Inflammatory macrophage treated with lipopolysaccharide for 4 hours (primary cell): Measurements from ENCODE around the gene PRKCA.
A peak's percentile ranks its signal among the peaks of the same experiment; 100 is the strongest.
"Not testable (repeated sequence)": the region's sequence is repeated elsewhere in the genome, so short reads cannot be mapped to it uniquely, and the experiment has no call there.

Source experiments
- DNase-seq: peaks from one replicate; pipeline ENCODE4 v3.0.0-alpha.2; 2020

PRKCA gene

DNA sequence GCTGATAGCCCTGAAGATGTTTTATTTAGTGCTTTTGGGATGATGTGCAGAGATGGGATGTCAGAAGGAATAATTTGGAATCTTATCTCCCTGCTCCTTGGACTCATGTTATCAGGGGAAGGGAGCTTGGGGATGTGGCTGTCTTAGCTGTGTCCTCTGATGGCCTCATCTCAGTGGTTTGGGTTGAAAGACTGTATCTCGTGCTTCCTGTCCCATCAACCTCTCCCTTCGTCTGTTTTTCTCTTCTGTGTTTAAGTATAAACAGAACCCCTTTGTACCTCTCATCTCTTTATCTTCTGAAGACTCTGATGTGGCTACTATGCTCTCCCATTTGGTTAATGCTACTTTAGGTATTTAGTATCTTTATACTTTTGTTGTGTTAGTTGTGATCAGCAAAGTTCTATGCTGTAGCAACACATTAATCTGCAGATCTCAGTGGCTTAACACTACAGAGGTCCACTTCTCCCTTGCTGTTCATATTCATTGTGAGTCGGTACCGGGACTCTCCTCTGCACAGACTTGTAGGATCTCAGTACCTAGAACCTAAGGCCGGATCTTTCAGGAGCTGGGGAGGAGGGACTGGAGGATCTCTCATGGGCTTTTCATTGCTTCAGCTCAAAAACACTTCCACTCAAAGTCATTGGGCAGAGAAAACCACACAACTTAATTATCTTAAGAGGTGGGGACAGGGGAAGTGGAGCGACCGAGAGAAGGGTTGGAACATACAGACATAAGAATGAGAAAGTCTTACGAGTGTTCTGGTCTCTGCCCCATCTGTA lies 28.8 kb downstream of the PRKCA start:
- no peak for DNase-seq

DNA sequence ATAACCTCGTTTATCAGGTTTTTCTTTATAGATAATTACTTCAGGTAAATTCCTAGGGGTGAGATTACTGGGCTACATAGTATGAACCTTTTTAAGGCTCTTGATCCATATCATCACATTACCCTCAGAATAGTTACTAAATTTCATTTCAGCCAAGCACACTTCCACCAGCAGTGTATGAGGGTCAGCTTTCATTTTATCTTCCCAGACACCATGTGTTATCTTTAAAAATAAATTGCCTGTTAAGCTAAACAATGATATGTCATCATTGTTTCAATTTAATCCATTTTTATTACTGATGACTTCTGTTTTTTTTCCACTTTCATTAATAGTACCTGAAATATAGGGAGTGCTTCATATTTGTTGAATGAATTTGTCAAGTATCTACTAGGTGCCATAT lies 33.4 kb downstream of the PRKCA start:
- DNase-seq: no peak

DNA sequence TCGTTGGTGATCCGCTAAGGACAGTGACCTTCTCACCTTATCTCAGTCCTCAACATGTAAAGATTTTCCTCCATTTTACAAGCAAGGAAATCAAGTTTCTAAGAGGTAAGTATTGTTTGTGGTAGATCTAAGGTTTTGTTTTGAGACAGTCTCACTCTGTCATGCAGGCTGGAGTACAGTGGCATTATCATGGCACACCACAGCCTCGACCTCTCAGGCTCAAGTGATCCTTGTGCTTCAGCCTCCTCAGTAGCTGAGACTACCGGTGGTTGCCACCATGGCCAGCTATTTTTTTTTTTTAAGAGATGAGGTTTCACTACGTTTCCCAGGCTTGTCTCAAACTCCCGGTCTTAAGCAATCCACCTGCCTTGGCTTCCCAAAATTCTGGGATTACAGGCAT lies 34.9 kb downstream of the PRKCA start:
- no peak for DNase-seq

DNA sequence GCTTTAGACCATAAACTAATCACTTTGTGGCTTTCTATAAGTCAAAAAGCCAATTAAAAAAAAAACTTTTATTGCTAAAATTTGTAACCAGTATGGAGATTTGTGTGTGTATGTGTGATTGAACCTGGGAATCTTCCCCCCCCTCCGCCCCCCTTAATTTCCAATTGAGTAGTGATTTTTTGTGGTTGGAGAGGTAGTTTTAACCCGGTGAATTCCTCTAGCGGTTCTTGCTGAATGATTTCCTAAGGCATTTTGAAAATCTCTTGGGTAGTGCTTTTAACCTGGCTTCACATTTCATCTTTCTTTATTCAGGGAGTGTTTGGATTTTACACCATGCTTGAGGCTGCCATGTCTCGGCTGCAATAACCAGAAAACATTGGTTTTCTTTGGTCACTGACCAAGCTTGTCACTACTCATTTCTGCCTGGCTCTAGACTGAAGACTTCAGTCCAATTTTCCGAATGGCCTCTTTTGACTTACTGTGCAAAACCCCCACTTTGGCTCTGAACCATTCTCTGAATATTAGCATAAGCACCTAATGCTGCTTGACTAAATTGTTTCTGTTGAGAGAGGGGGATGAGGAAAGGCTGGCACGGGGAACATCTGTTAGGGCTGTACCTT lies 35.6 kb downstream of the PRKCA start:
- no peak for DNase-seq

DNA sequence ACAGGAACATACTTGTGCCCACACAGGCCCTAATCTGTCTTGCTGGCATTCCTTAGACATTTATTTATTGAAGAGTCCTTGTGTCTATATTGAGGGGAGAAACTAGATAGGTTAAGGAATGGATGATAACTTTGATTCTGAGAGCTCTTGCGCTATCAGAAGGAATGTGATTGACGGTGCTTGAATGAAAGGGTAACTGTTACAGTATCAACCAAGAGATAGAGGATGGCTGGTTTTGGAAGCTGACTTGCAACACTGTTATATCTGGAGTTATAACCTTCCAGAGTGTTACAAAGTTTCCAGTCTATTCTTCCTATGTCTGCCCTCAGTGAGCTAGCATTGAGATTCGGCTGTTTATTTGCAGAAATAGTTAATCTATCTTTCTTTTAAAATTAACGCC lies 36.5 kb downstream of the PRKCA start:
- no peak for DNase-seq

DNA sequence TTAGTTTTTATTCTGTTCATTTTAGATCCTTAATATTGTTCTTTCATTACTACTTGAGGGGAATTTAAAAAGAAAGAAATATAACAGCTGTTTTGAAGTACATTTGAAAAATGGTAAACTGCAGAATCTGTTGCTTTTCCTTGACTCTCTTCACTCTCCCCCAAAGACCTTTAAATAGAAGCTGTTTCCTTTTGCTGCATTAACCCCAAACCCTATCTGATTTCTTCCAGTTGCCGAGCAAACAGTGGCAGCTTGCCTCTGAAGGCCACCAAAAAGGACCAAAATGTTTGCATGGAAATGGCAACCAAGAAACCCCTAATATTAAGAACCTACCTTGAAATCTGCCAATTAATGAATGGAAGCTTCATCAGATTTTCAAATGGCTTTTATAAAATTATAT lies 37.1 kb downstream of the PRKCA start:
- no peak for DNase-seq

DNA sequence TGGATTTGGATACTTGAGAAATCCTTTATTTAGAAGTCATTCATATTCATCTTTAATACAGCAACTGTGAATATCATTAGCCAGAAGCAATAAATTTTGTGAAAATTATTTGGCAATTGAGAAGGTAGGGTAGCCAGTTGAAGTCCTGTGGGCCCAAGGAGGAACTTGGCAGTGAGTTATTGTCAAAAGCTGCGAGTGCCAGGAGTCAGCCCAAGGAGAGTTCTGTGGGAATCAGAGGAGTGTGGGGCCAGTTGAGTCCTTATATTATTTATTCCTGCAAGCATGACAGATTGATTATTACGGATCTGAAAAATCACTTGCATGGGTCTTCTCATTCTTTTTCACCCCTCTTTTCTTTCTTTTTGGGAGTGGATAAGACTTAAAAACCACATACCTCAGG lies 38.3 kb downstream of the PRKCA start:
- no peak for DNase-seq

DNA sequence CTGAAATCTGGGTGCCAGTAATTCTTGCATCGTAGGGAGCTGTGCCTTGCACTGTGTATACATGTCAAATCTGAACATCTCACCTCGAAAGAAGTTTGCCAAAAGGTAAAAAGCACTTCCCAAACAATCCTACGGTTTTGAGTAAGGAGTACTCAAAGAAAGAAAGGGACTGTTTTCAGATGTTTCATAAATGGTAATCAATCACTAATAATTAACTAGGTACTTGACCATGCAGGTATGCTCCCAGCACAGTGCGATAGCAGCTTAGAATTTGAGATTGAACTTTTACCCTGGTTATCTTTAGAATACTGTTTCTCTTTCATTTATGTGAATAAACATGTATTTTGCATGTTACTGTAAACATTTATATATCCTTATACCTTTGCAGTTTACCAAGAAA lies 39.0 kb downstream of the PRKCA start:
- no peak for DNase-seq

DNA sequence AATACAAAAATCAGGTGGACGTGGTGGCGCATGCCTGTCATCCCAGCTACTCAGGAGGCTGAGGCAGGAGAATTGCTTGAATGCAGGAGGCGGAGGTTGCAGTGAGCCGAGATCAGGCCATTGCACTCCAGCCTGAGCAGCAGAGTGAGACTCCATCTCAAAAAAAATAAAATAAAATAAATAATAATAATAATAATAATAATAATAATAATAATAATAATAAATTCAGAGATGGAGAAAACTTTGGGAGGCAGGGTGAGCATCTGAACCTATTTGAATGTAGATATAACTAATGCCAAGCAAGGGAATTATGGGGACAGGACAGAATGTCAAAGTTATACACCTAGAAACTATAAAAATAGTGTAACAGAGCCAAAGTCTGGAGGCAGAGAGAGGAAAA lies 39.9 kb downstream of the PRKCA start:
- DNase-seq: not testable (repeated sequence)

DNA sequence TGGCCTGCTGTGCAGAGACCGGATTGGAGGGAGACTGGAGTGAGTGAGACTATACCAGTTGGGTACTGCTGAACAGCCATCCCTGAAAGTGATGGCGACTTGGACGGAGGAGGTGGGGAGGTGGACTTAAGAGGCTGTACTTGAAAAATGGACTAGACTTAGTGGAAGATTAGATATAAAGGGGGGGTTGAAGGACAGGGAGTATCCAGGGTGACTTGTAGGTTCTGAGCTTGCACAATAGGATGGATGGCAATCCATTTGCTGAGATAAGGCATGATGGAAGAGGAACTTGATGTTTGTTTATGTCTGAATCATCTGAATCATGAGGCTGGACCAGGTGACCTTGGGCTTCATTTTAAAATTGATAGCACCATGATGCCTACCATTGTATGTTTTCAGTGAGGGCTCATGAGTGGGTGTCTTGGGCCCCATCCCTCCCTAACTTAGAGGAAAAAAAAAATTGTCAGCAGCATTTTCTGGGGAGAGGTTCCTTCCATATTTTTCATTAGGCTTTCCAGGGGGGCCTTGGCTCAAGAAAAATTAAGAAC lies 41.2 kb downstream of the PRKCA start:
- peak; percentile 54 for DNase-seq

DNA sequence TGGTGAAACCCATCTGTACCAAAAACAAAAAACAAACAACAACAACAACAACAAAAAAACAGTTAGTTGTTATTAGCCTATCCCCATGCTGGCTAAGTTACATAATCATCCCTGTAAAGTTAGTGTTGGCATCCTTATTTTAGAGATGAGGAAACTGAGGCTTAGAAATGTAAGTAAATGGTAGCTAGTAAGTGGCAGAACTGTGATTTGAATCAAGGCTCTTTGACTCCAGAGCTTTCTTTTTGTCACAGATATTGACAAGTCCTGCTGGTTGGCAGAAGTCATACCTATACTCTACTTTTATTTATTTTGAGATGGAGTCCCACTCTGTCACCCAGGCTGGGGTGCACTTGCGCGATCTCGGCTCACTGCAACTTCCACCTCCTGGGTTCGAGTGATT lies 42.1 kb downstream of the PRKCA start:
- DNase-seq: no peak

DNA sequence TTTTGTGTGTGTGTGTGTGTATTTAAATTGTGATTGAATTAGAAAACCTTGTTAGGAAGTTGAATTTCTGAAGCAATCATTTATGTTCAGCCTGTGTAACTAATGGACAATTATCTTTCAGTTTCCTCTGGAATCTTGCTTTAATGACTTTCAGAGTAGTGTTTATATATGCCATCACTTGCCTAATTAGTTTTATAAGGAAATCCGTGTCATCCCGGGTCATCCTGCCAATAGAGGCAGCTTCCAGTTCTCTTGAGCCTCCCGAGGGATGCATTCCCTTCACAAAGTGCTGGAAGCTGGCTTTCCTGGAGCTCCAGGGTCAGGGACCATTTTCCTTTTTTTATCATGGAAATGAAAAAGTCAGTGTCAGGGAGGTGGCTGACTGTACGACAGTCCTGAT lies 42.9 kb downstream of the PRKCA start:
- DNase-seq: no peak

DNA sequence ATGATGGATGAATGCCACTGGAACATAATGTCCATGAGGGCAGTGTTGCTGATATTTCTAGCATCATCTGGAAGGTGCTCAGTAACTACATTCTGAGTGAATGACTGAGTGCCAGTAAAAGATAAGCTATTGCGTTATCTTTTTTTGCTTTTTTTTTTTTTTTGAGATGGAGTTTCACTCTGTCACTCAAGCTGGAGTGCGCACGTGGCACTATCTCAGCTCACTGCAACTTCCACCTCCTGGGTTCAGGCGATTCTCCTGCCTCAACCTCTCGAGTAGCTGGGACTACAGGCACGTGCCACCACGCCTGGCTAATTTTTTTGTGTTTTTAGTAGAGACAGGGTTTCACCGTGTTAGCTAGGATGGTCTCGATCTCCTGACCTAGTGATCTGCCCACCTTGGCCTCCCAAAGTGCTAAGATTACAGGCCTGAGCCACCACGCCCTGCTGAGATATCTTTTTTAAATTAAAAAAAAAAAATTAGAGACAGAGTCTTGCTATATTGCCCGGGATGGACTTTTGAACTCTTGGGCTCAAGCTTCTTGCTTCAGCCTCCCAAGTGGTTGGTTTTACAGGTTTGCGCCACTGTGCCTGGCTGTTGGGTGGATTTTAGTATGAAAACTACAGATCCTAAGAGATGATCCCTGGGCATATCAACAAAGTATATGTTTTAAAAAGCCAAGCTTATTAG lies 43.7 kb downstream of the PRKCA start:
- not testable (repeated sequence) for DNase-seq

DNA sequence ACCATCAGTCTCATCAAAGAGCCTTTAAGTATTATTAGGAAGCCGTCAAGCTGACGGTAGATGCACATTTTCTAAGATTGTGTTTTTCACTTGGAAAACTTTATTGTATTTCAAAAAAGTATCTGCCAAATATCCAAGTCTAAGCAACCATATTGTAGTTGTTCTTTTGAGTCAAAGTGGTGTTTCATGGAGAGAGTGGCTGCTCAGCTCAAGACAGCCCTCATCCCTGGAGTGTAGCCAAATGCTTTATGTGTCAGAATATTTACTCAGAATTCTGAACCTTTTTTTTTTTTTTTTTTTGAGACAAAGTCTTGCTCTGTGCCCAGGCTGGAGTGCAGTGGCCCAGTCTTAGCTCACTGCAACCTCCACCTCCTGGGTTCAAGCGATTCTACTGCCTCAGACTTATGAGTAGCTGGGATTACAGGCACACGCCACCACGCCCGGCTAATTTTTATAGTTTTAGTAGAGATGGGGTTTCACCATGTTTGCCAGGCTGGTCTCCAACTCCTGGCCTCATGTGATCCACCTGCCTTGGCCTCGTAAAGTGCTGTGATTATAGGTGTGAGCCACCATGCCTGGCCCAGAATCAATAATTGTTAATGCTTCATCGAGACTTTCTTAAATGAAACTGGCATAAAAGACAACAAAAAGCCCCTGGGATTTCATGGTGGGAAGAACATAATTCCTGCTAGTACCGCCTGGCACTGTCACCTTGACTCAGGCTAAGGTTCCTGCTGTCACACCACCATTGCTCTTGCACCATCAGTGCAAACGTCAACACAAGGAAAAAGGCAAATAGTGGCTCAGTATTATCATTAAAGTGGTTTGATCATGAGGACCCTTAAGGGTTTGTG lies 45.5 kb downstream of the PRKCA start:
- no peak for DNase-seq

DNA sequence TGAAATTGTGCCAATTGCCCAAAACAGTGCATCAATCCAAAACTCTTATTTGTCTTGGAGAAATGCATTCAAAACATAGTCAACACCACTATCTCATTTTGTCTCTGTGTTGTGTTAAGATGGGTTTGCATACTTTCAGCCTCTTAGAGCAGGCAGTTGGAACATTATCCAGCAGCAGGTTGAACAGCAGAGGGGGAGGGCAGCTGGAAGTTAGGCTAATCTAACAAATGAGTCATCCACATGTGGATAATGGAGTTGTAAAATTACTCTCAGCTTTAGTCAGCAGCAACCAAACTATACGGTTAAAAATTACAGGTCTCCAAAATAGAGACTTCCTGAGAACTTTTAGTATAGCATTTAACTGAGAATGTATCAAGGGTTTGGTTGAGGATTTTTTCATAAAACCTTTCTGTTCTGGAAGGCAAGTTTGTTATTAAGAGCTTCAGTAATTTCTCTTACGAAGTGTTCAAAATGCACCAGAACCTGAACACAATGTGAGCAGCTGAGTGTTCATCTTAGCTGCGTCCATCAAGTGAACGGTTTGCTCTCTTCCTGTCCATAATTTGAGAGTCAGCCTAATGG lies 46.3 kb downstream of the PRKCA start:
- peak; percentile 36 for DNase-seq

DNA sequence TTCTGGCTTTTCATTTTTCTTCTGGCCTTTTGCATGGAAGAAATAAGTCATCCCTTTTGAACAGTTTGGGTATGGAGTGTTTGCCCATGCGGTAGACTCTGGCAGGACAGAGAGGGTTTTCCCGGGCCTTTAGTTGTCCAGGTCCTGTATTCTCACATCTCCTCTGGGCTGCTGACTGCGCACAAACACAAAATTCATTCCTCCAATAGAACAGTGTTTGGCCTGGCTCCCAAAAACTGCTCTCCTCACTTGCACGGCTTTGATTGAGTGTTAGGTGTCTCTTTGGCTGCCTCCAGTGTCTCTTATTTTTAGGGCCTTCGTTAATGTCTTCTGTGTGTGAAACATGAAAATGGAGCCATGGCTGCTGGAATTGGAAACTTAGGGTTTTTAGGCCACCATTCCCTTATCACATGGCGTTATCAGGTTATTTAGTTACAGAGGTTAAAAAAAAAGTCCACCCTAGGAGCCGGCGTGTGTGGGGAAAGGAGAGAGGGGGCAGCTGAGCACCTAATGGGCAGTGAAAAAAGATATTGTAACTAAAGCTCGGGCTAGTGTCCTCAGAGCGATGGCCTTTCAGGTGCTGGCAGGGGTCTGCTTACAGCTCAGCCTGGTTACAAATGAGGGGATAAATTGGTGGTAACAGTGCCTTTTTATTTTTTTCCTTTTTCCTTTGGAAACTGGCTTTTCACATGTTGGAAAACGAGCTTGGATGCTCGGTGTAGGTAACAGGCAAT lies 47.3 kb downstream of the PRKCA start:
- no peak for DNase-seq

DNA sequence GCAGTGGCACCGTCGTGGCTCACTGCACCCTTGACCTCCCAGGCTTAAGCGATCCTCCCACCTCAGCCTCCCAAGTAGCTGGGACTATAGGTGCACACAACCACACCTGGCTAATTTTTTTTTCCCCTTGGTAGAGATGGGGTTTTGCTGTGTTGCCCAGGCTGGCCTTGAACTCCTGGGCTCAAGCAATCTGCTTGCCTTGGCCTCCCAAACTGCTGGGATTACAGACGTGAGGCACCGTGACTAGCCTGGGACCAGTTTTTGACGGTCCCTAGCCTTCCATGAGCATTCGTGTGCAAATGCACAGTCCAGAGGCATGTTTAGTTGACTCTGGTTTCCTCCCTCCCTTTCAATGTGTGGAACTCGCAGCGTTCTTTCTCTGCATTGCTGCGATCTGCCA lies 48.2 kb downstream of the PRKCA start:
- not testable (repeated sequence) for DNase-seq

DNA sequence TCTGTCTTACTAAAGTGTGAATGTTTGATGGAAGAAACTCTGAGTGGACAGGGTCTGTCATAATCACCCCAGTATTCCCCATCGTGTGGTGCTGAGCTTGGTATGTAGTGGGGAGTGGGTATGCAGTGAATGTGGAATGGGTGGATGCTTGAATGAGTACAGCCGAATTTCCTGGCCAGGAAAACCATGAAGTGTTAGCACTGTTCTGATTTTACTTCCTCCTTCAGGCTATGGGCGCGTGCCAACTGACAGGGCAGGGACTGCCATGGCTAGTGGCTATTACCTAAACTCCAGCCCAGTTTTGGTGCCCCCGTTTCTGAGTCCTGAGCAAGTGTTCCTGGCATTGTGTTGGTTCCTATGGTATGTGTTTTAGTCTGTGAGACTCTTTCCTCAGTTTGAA lies 48.6 kb downstream of the PRKCA start:
- peak; percentile 25 for DNase-seq

DNA sequence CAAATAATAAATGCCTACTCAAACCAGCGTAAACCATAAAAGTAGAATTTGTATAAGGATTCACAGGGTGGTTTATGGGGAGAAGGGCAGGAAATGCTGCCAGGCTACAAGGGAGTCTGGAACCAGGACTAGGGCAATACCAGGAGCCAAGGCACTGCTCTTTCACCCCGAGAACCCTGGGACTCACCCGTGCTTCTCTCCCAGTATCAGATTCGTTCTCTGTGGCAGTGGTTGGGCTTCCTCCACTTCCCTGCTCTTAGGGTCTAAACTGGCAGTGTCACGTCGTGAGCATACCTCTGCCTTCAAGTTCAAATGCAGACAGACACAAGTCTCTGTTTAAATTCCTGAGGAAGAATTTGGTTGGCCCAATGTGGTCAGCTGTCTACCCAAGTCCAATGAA lies 49.3 kb downstream of the PRKCA start:
- no peak for DNase-seq

DNA sequence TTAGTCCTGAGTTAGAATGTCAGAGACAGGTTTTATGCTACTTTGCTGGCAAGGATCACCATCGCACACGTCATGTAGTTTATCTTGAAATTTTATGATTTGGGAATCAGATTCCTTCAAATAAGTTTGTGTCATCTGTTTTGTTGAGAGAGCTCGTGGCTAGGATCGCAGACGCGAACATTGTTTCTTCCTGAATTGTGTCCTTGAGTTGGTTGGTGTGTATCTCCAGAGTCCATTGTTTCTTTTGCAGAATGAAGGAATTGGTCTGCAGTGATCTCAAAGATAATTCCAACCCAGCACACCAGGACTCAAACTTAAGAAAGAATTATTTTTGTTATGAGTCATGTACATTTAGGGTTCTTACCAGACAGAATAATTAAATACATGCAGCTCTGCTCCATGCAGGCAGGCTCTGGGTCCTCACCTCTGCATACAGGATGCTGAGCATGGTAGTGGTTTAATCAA lies 51.6 kb downstream of the PRKCA start:
- DNase-seq: no peak

DNA sequence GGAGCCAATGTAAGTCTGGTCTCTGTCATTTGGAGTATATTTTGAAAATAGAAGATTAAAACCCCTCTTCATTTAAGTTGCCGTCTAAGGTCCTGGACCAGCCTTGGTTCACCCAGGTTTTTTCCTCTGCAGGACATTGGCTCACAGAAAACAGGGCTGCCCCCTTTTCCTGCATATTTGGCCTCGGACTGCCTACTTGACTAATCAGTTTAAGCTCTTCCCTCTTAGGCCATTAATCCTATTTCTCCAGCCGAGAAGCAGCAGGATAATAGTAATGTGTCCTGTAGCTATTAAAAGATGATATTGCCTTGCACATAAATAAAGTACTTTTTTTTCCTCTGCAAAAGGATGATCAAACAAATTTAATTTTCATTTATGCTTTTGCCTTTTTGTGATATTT lies 52.1 kb downstream of the PRKCA start:
- DNase-seq: no peak

DNA sequence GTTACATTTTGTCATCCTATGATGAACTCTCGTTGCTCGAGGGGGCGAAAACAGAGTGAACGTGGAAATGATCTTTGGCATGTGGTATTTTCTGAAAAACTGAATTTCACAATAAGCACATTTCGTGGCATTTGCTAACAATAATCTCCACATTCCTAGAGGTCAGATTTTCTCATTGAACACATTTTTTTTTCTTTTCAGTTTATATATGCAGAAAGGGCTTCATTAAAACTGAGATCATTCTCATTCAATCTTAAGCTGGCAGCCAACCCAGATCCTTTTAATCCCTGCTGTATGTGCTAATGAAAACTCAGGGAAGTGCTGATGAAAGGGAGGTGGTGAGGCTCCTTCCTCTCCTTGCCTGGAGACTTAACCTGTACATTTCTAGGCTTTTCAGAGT lies 52.6 kb downstream of the PRKCA start:
- DNase-seq: no peak
